ENCODE measurements around the gene DHX16.
A peak's percentile ranks its signal among the peaks of the same experiment; 100 is the strongest.

GRCh38 chr6:30616811-30617564 lies 55.8 kb downstream of the DHX16 start, which contains the start of gene PPP1R10:
- TF ChIP-seq CTCF (IDR thresholded peaks at IDR 0.05) (no peak), POLR2AphosphoS5 (IDR thresholded peaks at IDR 0.05; ENCODE audit: low read depth, low read length) (peak; percentile 100), REST (IDR thresholded peaks at IDR 0.05; ENCODE audit: insufficient read depth in 1 of 2, low read depth in 2 of 2, low read length in 1 of 2) (no peak)
